Suprapubic skin (tissue), 4 donors: ENCODE results near the gene NOX3.

Experiments
- POLR2A ChIP-seq, 2 donors: fragments of 450-650 bp; IDR thresholded peaks; one replicate each; pipeline ENCODE4 v1.6.1; 2017; ENCODE audit warnings: antibody characterized with exemption in 2 of 2, mild to moderate bottlenecking in 2 of 2, moderate library complexity in 2 of 2
- POLR2AphosphoS5 ChIP-seq, 3 donors: sonication (generic); formaldehyde crosslinking; IDR thresholded peaks; one replicate each; pipeline ENCODE4 v1.6.1; 2017; ENCODE audit warnings: antibody characterized with exemption in 3 of 3

DNA sequence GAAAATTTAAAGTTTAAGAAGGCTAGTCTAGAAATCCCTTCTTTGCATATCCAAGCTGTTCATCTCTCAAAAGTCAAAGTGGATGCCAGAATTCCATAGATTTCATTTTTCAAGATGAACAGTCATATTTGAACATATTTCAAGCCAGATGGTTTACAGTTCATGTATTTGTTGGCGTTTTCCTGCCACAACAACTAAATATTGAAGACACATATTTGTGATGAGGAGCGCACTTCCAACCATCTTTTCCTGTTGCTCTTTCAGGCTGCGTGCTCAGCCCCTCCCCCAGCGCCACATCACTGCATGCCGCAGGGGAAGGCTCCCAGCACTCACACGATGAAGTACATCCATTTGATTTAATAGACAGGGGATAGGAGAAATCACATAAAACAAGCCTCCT lies 5.9 kb upstream of the NOX3 start:
- no peak for TF ChIP-seq POLR2A (IDR thresholded peaks at IDR 0.05)
- TF ChIP-seq POLR2AphosphoS5 (IDR thresholded peaks at IDR 0.05): no peak
